ENCODE measurements around the gene RYR1.
"Not testable (repeated sequence)": the region's sequence is repeated elsewhere in the genome, so short reads cannot be mapped to it uniquely, and the experiment has no call there.

Gene RYR1

DNA sequence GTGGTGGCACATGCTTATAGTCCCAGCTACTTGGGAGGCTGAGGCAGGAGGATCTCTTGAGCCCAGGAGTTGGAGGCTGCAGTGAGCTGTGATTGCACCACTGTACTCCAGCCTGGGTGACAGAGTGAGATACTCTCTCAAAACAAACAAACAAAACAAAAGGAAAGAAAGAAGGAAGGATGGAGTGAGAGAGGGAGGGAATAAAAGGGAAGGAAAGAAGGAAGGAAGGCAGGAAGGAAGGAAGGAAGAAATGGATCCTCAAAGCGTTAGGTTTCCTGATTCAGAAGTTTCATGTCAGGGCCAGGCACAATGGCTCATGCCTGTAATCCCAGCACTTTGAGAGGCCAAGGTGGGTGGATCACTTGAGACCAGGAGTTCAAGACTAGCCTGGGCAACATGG is 84.5 kb downstream of the RYR1 start:
- not testable (repeated sequence) for DNase-seq

DNA sequence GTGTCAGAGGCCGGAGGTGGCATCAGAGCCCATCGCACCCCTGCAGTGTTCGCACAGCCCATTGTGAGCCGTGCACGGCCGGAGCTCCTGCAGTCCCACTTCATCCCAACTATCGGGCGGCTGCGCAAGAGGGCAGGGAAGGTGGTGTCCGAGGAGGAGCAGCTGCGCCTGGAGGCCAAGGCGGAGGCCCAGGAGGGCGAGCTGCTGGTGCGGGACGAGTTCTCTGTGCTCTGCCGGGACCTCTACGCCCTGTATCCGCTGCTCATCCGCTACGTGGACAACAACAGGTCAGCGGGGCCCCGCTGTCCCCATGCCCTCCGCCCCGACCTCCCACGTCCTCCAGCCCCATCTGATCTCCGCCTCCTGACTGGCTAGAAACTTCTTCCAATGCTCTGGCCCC is 85.7 kb downstream of the RYR1 start:
- DNase-seq: no peak

DNA sequence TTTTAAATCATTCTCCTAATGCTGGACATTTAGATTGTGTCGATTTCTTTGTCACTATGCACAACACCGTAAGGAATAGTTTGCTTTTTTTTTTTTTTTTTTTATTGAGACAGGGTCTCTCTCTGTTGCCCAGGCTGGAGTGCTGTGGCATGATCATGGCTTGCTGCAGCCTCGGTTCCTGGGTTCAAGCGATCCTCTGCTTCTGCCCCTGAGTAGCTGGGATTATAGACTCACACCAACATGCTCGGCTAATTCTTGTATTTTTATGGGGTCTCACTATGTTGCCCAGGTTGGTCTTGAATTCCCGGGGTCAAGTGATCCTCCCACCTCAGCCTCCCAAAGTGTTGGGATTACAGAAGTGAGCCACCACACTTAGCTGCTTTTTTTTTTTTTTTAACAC is 86.5 kb downstream of the RYR1 start:
- no peak for DNase-seq

- no peak for DNase-seq
Observed at GRCh38 chr19:38522915-38523314, 89.4 kb downstream of the RYR1 start.

GRCh38 chr19:38523319-38523718 is 89.8 kb downstream of the RYR1 start:
- DNase-seq: no peak

- no peak for DNase-seq
Observed at GRCh38 chr19:38524369-38524768, 90.9 kb downstream of the RYR1 start.

DNA sequence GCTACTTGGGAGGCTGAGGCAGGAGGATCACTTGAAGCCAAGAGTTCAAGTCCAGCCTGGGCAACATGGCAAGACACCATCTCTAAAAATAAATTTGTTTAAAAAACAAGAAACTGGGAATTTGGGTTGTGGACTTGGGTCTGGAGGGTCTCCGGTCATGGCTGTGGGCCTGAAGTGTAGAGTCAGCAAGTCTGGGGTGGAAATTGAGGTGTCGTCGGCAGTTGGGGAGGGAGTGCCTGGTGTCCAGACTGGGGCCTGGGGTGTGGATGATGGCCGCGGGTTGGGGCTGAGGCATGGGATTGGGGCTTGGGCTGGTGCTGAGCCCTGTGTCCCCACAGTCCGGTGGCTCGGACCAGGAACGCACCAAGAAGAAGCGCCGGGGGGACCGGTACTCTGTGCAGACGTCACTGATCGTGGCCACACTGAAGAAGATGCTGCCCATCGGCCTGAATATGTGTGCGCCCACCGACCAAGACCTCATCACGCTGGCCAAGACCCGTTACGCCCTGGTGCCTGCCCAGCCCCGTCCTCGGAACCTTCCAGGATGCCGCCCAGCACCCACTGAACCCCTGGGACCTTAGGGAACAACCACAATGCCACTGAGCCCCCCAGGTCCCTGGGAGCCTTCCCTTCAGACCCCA is 91.6 kb downstream of the RYR1 start:
- no peak for DNase-seq

- no peak for DNase-seq
Observed at GRCh38 chr19:38526430-38526829, 92.9 kb downstream of the RYR1 start.

DNA sequence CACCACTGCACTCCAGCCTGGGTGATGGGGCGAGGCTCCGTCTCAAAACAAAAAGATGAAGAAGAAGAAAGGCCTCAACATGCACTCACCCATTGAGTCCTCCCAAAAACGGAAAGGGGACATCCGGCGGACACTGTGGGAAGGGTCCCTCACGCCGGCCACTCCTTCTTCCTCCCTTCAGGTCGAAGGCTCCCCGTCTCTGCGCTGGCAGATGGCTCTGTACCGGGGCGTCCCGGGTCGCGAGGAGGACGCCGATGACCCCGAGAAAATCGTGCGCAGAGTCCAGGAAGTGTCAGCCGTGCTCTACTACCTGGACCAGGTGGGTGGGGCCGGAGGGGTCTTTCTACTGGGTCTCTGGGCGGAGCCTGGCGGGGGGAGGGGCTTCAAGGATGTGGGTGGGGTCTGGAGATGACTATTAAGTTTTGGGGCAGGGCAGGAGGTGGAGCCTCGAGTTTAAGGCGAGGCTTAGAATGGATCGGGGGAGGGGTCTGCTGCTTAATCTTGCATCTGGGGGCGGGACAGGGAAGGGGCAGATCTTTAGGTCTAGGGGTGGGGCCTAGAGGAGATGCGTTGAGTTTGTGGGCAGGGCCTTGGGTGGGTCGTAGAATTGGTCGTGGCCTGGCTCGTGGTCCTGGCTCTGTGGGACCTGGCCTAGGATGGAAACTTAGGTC is 94.1 kb downstream of the RYR1 start:
- no peak for DNase-seq

DNA sequence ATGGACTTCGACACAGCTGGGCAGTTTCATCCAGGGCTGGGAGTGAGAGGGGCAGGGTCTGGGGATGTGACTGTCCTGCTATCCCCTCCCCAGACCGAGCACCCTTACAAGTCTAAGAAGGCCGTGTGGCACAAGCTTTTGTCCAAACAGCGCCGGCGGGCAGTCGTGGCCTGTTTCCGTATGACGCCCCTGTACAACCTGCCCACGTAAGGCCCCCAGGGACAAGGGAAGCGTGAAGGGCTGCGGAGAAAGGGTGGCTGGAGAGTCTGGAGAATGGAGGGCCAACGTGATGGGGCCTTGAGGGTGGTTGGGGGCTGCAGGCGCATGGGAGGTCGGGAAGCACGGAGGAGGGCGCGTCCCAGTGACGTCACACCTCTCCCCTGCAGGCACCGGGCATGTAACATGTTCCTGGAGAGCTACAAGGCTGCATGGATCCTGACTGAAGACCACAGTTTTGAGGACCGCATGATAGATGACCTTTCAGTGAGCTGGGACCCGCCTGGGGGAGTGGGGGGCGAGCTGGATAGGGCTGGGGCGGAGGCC is 94.8 kb downstream of the RYR1 start:
- peak; percentile 44 for DNase-seq

- no peak for DNase-seq
Observed at GRCh38 chr19:38528931-38529330, 95.4 kb downstream of the RYR1 start.

DNA sequence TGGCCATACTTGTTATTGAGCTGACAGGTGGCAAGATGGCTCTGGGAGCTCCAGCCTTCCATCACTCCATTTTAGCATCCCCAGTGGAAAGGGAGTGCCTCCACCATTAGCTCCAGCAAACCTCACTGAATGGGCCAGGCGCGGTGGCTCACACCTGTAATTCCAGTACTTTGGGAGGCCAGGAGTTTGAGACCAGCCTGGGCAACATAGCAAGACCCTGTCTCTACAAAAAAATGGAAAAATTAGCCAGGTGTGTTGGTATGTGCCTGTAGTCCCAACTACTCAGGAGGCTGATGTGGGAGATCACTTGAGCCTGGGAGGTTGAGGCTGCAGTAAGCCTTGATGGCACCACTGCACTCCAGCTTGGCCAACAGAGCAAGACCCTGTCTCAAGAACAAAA is 98.0 kb downstream of the RYR1 start:
- no peak for DNase-seq

DNA sequence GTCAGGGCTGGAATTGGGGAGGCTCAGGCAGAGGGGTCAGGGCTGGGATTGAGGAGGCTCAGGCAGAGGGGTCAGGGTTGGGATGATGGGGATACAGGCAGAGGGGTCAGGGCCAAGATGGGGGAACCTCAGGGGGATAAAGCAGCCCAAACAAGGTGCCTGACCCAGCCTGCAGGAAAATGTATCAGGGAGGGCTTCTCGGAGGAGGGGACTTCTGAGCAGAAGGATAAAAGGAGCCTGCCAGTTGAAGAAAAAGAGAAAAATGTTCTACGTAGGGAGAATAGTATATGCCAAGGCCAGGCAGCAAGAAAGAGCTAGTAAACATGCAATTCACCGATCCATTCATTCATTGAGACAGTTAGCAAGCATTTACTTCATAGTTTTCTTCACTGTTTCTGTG is 99.4 kb downstream of the RYR1 start:
- no peak for DNase-seq

GRCh38 chr19:38534574-38534973 is 101.1 kb downstream of the RYR1 start:
- DNase-seq: no peak

DNA sequence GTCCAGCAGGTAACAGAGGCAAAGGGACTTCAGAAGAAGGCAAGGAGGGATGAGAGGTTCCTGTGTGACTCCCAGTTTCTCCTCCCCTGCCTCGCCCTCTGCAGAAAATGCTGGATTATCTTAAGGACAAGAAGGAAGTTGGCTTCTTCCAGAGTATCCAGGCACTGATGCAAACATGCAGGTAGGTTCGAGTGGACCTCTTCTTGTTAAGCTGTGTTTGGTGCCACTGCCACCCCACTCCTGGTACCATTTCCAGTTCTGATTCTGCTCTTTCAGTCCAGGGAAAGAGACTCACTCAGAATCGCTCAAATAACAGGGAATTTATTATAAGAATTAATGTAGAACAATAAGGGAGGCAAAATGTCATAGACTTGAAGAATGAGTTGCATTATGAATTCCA is 101.7 kb downstream of the RYR1 start:
- no peak for DNase-seq

DNA sequence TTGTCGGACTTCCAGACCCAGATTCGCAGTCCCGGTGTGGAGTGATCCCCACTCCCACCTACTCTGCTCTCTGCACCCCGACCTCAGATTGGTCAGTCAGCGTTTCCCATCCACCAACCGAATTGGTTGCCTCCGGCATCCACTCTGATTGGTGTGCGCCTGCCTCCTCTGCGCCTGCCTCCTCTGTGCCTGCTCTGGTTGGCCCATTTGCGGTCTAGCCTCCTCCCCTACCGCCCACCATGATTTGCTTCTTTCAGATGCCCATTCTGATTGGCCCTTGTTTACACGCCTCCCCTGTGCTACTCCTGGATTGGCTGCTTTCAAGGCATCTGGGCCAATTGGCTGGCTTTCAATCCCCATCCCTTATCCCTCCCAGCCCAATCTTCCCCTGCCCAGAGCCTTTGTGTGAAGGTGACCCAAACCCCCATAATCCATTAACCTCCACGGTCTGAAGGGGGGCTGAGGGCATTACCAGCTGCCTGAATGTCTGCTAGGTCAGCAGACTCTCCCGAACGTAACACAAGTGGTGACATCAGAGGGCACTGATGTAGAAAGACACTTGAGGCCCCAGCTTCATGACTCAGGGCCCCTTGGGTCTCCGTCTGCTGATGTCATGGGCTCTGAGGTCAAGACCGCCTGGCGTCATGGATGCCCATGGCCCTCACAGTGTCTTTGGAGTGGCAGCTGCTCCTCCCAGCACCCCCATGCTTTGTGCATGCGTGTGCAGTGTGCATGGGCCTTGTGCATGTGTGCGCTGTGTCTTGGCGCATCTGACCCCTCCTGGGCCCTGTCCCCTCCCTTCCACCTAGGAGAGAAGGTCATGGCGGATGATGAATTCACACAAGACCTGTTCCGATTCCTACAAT is 103.8 kb downstream of the RYR1 start:
- DNase-seq: no peak

DNA sequence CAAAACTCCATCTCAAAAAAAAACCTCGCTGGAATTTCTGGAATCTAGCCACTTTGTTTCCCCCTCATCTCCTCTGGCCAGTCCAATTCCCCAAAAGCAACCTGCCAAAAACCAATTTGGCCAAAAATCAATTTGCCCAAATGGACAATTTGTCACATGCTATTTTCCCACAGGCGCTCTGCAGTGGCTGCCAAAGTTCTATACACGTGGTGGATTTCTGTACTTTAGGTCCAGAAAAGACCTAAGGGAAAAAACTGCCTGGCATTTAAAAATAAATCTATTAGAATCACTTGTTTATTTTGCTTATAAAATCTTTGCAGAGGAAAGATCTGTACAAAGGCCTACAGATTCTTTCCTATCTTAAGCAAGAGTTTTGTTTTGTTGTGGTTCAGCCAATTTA is 104.9 kb downstream of the RYR1 start:
- no peak for DNase-seq

GRCh38 chr19:38538793-38539528 is 105.5 kb downstream of the RYR1 start:
- DNase-seq: no peak

DNA sequence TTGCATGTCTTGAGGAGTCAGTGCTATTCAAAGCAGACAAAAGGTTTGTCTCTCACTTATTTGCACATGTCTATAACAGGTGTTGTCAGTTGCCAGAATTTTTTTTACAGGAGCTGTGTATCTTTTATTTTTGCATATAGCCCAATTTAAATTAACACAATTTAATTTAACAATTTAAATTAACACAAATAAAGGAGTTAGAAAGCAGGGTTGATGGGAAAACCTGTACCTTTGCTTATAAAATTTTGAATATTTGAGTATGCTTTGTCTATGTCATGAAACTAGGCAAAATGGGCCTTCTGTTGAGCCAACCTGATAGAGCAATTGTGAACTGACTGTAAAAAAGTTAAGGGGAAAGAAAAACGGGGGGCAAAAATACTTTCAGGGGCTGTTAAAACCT is 106.3 kb downstream of the RYR1 start:
- DNase-seq: no peak

GRCh38 chr19:38542040-38542439 is 108.5 kb downstream of the RYR1 start:
- DNase-seq: no peak

- DNase-seq: no peak
Observed at GRCh38 chr19:38543286-38543806, 109.9 kb downstream of the RYR1 start.

GRCh38 chr19:38543807-38544568 is 110.5 kb downstream of the RYR1 start:
- peak; percentile 89 for DNase-seq

All from DMS53 (cell line).